GM19043 (cell line): ENCODE measurements around the gene LYRM4.

Experiments used
- ATAC-seq: cut with Tn5 transposase; IDR thresholded peaks from one replicate; pipeline ENCODE4 v1.9.1; 2021; ENCODE audit warnings: low read depth; ENCODE audit not compliant: unreplicated experiment

Gene LYRM4

GRCh38 chr6:5247201-5247600 is 13.5 kb downstream of the LYRM4 start:
- no peak for ATAC-seq

GRCh38 chr6:5246141-5247097 is 14.3 kb downstream of the LYRM4 start:
- ATAC-seq: no peak

- ATAC-seq: no peak
Observed at GRCh38 chr6:5243069-5243468, 17.7 kb downstream of the LYRM4 start.

- ATAC-seq: no peak
Observed at GRCh38 chr6:5241252-5241651, 19.5 kb downstream of the LYRM4 start.

DNA sequence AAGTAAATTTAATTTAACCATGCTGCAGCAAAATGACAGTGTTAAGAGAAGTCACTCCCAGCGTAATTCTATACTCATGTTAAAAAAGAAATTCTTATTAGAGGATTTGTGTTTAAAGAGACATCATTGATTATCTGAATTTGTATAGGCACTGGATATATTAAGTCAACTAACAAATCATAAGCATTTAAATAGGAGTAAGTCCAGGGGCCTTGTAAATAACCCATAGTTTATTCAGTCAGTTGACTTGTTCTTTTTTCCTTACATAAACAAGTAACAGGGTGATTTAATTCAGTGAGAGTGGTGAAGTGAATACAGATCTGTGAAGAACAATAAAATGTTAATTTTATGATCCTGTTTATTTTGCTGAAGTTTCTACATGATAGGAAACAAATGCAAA is 22.4 kb downstream of the LYRM4 start:
- no peak for ATAC-seq

GRCh38 chr6:5237805-5238204 is 22.9 kb downstream of the LYRM4 start:
- no peak for ATAC-seq

- ATAC-seq: no peak
Observed at GRCh38 chr6:5235830-5236229, 24.9 kb downstream of the LYRM4 start.

- no peak for ATAC-seq
Observed at GRCh38 chr6:5234874-5235273, 25.9 kb downstream of the LYRM4 start.

DNA sequence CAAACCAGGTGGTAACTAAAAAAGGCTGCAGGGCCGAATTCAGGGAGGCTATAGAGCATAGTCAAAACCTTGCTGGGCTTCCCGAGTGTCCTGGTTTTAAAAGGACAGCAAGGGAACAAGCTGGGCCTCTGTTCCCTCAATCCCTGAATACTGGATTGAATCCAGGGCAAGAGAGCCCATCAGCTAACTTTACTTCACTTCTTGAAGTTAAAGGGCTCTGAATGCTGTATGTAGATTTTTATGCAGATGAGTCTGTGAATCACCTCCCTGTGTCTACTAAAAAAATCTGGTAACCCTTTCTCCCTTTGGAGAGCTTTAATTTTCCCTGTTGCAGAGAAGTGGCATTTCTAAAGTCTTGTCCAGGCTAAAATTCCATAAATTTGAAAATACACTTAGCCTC is 29.5 kb downstream of the LYRM4 start:
- ATAC-seq: no peak

- no peak for ATAC-seq
Observed at GRCh38 chr6:5230081-5230480, 30.7 kb downstream of the LYRM4 start.

GRCh38 chr6:5229356-5229755 is 31.4 kb downstream of the LYRM4 start:
- ATAC-seq: no peak

- ATAC-seq: no peak
Observed at GRCh38 chr6:5223309-5223708, 37.4 kb downstream of the LYRM4 start.

DNA sequence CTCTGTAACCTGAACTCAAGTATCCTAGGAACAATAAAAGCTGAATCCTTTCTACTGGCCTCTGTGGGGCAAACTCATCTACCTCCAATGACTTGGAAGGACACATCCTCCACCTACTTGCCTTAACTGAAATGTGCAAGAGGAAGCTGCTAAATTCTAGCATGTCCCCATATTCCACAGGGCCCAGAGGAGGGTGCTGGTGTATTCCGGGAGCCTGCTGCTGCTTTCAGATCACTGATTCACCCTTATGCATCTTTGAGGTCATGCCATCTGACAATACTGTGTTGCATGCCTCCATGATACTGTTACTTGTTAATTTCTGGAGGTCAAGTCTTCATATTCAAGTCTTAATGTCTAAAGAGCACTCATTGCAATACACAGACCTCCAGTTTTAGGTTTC is 40.3 kb downstream of the LYRM4 start:
- no peak for ATAC-seq

DNA sequence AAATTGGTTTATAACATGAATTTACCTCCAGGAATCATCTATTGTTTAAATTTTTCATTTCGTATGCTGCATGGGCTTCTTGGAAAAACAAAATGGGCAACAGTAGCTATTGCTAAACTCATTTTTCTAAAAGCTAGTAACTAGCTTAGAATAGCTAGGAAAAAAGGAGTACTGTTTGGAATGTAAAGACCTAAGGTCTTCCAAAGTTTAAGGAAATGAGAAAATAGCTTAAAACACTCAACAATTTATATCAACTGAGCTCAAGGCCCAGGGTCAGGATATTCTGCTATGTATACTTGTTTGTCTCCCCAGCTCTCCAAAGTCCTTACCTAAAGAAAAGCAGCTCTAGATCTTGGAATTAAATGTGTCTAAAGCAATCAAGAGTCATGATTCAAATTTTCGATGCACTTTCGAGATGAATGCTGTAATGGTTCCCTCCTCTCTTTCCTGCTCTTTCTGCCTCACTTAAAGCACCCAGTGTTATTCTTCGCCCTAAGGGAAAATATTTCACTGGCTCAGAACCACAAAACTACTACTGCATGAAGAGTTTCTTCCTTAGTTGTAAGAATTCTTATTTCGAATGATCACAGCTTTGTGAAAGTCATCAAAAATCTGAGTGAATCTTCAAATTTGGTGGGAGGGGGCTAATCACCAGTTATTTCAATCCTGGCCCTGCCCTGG is 41.6 kb downstream of the LYRM4 start:
- no peak for ATAC-seq

- no peak for ATAC-seq
Observed at GRCh38 chr6:5217356-5217755, 43.4 kb downstream of the LYRM4 start.

DNA sequence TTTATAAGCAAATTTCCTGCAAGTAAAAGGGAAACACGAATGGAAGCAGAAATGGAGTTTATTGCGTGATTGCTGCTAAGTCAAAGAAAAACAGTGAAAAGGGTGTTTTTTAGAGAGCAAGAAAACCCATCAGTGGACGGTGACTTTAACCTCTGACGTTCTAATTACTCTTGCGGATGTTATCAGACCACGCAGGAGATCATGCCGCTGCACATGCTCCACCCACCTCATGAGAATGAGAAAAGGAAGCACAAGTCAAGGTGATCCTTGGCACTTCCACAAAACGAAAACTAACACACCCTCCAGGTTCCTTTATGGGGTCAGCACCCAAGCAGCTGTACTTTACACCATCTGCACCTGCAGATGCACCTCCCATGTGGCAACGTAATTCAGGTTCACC is 45.0 kb downstream of the LYRM4 start:
- ATAC-seq: no peak

DNA sequence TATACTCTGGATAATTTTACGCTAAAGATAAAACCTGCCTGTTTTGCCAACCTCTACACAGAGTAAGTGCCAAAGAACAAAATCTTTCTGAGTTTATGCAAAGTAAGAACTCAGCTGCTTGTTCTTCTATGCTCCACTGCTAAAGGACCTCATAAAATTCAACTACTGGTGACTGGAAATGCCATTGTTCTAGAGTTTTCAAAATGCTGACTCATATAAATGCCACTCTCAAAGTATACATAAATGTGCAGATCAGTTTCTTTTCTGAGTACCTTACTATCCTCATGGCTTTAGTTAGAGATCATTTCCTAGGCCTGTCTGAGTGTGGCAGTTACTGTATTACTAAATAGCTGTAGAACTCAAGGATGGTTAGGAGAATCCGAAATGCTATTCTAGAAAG is 45.6 kb downstream of the LYRM4 start:
- ATAC-seq: no peak

- no peak for ATAC-seq
Observed at GRCh38 chr6:5214570-5215052, 46.1 kb downstream of the LYRM4 start.

GRCh38 chr6:5213836-5214235 is 46.9 kb downstream of the LYRM4 start:
- no peak for ATAC-seq

DNA sequence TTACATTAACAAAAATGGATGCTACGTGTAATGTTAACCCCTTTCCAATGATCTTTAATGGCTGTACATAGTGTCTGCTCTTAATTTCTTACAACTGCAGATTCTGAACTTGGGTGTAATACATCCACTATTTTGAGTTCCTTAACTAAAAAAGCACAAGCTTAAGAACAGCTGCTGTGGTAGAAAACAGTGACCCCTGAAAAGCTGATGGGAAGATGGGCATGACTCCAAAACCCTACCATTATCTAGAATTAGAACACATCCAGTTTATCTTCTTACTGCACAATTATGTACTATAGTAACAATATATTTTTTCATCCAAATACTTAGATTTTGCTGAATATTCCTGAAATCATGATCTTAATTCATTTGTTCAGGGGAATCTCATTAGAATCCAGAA is 49.3 kb downstream of the LYRM4 start:
- ATAC-seq: no peak

- ATAC-seq: no peak
Observed at GRCh38 chr6:5208471-5208971, 52.2 kb downstream of the LYRM4 start.

GRCh38 chr6:5208057-5208456 is 52.7 kb downstream of the LYRM4 start:
- no peak for ATAC-seq
